H1 (cell line): Measurements from ENCODE around the gene CPSF7.

Source experiments
- ATF2 ChIP-seq: IDR thresholded peaks from 2 replicates; pipeline ENCODE4 v1.6.1; 2012; ENCODE audit warnings: low read length, inconsistent platforms
- CBX5 ChIP-seq: fragments of 300-800, 300-1000 bp; sonication (generic); IDR thresholded peaks from 2 replicates; pipeline ENCODE4 v1.7.1; 2016; ENCODE audit warnings: antibody characterized with exemption, low read length, low read depth
- CEBPB ChIP-seq: IDR thresholded peaks from 2 replicates; pipeline ENCODE4 v1.6.1; 2012; ENCODE audit warnings: low read depth, low read length
- CTCF ChIP-seq, 3 experiments: IDR thresholded peaks; 1 replicate in 2 of 3; 2 replicates in 1 of 3; pipeline versions ENCODE4 v1.5.1 to v1.6.1; 2011; ENCODE audit warnings: low read length in 3 of 3, mild to moderate bottlenecking in 3 of 3, inconsistent platforms in 2 of 3, low read depth in 1 of 3, moderate library complexity in 1 of 3; ENCODE audit not compliant: insufficient read depth in 1 of 3; ENCODE audit errors: control extremely low read depth in 1 of 3
- TEAD4 ChIP-seq: IDR thresholded peaks from 2 replicates; pipeline ENCODE4 v1.6.1; 2012; ENCODE audit warnings: low read depth, low read length, inconsistent platforms, mixed read lengths
- ZNF274 ChIP-seq: IDR thresholded peaks from 2 replicates; pipeline ENCODE4 v1.7.0; 2012; ENCODE audit warnings: low read length, borderline replicate concordance; ENCODE audit errors: extremely low read depth

- TF ChIP-seq TEAD4 (no peak), CTCF (IDR thresholded peaks at IDR 0.05; ENCODE audit: control extremely low read depth in 1 of 3, insufficient read depth in 1 of 3, low read depth in 1 of 3, low read length in 3 of 3) (no peak), ATF2 (no peak), CBX5 (no peak), ZNF274 (no peak), CEBPB (no peak)
These were observed 70.3 kb downstream of the CPSF7 start for GRCh38 chr11:61359516-61359915.
